Measurements from ENCODE around the gene SATB1.

DNA sequence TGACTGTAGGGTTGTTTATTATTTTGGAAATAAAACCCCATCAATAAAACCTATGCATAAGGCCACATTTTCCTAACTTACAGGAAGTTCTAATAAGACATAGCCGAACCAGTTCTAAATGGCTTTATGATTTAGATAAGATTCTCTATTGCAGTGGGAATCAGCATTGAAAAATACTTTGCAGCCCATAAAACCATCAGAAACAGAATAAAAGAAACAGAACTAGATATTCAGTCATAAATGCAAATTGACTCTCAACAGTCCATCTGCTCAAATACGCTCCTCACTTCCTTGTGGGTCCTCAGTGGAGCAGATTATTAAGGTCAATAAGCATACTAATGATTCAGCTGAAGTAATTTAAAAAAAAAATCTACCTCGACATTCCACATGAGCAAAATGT lies 8.8 kb downstream of the SATB1 start:
- TF ChIP-seq CTCF (conservative IDR thresholded peaks at IDR 0.05; ENCODE audit: low read depth, low read length) (no peak), EZH2 (IDR thresholded peaks at IDR 0.05; ENCODE audit: low read length, unreplicated experiment) (no peak)
